ENCODE data around the gene TFB1M.

- no peak for TF ChIP-seq CTCF (IDR thresholded peaks at IDR 0.05)
- no peak for TF ChIP-seq EZH2 (IDR thresholded peaks at IDR 0.05)
- TF ChIP-seq EZH2phosphoT487 (IDR thresholded peaks at IDR 0.05) = no peak
These were observed 16.6 kb upstream of the TFB1M start for GRCh38 chr6:155330922-155331321.
